GM18861 (cell line): ENCODE measurements around the gene SCAP.
"Not testable (repeated sequence)": the region's sequence is repeated elsewhere in the genome, so short reads cannot be mapped to it uniquely, and the experiment has no call there.

ENCODE experiments used
- ATAC-seq: cut with Tn5 transposase; IDR thresholded peaks from one replicate; pipeline ENCODE4 v1.9.1; 2021; ENCODE audit not compliant: unreplicated experiment

SCAP gene

GRCh38 chr3:47481763-47482162, 6.0 kb upstream of the SCAP start:
- ATAC-seq, result not testable (repeated sequence)

DNA sequence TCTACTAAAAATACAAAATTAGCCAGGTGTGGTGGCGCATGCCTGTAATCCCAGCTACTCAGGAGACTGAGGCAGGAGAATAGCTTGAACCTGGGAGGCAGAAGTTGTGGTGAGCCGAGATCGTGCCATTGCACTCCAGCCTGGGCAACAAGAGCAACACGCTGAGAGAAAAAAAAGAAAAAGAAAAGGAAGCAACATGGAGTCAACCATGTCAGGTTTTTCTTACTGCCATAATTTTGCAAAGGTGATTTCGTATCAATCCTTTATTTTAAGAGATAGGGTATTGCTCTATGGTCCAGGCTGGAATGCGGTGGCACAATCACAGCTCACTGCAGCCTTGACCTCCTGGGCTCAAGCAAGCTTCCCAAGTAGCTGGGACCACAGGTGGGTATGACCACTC, 4.5 kb upstream of the SCAP start:
- not testable (repeated sequence) for ATAC-seq

DNA sequence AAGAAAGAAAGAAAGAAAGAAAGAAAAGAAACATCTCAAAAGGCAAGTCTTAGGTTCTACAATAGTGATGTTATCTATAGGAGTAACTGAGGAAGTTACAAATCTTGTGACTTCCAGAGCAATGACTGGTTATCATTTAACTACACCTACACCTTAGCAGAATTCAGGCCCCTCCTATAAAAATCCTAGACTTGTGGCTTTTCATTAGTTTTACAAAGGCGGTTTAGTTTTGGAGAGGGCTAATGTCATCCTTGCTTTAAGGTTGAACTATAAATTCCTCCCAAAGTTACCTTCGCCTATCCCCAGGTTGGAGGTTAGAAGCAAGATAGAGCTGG, 4.1 kb upstream of the SCAP start:
- no peak for ATAC-seq

GRCh38 chr3:47478022-47478421, 2.3 kb upstream of the SCAP start:
- no peak for ATAC-seq

- ATAC-seq, result no peak
These were observed 981 bp upstream of the SCAP start for GRCh38 chr3:47476644-47477199.

- no peak for ATAC-seq
These were observed 537 bp upstream of the SCAP start for GRCh38 chr3:47476330-47476626.

DNA sequence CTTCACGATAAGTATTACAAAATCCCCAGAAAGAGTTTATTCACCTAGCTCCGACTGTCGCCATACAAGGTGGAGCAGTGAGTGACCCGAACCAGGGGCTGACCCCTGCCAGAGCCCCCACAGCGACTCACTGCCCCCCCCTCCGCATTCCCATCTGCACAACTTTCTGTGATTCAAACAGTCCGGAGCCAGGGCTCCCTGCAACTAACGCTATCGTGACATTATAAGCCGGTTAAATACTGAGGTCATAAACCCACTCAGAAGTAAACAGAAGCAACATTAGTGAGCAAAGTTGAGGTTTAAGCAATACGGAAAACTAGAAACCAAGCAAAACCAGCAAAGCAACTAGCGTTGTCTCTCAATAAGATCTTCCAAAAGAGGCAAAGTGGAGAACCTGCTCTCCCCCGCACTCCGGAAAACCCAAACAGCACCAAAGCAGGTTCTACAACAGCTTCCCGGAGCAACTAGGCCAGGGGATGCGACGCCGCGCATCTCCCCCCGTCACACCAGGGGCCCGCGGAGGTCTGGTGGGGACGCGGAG, 642 bp downstream of the SCAP start:
- ATAC-seq, result peak; percentile 5

- no peak for ATAC-seq
These were observed 2.4 kb downstream of the SCAP start for GRCh38 chr3:47473391-47473790.

DNA sequence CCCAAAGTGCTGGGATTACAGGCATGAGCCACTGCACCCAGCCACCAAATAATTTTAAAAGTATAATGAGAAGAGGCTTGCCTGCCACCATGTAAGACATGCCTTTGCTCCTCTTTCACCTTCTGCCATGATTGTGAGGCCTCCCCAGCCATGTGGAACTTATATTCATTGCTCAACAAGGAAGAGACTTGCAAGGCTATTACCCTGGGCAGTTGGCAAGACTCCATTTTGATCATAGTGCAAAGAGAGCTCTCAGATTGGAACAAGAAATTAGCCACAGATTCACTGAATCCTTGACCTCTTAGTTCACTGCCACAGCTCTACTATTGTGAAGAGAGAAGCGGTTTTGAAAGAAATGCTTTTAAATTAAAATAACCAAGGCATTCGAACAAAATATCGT, 6.1 kb downstream of the SCAP start:
- ATAC-seq, result no peak

DNA sequence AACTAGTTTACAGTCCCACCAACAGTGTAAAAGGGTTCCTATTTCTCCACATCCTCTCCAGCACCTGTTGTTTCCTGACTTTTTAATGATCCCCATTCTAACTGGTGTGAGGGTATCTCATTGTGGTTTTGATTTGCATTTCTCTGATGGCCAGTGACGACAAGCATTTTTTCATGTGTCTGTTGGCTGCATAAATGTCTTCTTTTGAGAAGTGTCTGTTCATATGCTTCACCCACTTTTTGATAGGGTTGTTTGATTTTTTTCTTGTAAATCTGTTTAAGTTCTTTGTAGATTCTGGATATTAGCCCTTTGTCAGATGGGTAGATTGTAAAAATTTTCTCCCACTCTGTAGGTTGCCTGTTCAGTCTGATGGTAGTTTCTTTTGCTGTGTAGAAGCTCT, 7.4 kb downstream of the SCAP start:
- not testable (repeated sequence) for ATAC-seq

DNA sequence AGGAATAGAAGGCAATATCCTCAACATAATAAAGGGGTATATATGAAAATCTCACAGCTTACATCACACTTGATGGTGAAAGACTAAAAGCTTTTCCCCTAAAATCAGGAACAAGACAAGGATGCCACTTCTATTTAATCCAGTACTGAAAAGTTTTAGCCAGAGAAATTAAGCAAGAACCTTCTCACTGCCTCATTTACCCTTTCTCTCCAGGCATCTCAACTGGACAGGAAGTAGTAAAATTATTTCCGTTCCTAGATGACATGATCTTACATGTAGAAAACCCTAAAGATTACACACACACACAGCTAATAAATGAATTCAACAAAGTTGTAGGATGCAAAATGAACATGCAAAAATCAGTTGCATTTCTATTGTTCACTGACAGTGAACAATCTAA, 11.2 kb downstream of the SCAP start:
- ATAC-seq, result no peak

GRCh38 chr3:47459534-47460085, 16.1 kb downstream of the SCAP start:
- not testable (repeated sequence) for ATAC-seq

DNA sequence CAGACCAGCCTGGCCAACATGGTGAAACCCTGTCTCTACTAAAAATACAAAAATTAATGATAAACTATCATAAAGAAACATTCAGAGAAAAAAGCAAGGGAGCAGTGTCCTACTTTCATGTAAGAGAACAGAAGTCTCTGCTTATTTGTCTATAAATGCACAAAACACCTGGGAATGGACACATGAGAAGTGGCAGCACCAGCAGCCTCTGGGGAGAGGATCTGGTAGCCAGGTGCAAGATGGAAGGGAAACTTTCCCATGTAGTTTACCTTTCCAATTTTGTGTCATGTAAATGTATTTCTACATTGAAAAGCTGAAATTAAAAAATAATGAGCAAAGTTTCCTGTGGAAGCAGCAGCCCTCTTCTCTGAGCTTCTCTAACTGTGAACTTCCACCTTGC, 18.8 kb downstream of the SCAP start:
- ATAC-seq, result no peak

DNA sequence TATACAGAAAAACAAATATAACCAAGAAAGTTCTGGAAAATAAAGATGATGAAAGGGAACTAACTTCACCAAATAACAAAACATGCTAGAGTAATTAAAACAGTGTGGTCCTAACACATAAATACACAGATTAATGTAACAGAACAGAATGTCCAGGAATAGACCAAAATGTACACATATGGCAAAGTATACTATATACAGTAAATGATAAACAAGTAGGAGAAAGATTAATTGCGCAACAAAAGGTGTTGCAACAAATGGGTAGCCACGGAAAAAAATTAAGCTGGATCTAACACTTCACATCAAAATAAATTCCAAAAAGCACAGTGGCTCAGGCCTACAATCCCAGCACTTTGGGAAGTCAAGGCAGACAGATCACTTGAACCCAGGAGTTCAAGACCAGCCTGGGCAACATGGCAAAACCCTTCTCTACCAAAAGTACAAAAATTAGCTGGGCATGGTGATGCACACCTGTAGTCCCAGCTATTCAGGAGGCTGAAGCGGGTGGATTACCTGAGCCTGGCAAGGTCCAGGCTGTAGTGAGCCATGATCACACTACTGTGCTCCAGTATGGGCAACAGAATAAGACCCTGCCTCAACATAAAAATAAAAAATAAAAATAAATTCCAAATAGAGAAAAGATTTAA, 19.8 kb downstream of the SCAP start:
- ATAC-seq, result no peak

DNA sequence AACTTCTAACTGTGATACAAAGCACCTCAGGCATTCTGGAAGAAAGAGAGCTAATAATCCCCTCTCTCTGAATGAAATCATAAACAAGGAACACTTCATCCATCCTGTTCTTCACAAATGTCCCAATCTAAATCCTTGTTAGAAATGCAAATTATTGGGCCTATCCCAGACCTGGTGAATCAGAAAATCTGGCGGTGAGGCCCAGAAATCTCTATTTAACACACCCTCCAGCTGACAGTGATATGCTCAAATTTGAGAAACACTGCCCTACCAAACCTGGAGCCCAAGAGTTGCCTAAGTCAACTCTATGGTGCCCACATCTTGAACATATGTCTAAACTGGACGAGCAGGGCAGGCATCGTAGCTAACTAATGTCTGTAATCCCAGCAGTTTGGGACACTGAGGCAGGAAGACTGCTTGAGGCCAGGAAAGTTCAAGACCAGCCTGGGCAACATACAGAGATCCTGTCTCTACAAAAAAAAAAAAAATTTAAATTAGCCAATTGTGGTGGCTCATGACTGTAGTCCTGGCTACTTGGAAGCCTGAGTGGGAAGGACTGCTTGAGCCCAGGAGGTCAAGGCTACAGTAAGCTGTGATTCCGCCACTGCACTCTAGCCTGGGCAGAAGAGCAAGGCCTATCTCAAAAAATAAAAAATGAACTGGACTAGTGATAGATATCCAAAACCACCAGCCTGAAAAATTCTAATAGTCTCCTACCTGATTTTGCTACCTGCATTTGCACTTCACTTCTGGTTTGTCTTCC, 23.1 kb downstream of the SCAP start:
- no peak for ATAC-seq

- ATAC-seq, result no peak
These were observed 31.6 kb downstream of the SCAP start for GRCh38 chr3:47444103-47444502.

DNA sequence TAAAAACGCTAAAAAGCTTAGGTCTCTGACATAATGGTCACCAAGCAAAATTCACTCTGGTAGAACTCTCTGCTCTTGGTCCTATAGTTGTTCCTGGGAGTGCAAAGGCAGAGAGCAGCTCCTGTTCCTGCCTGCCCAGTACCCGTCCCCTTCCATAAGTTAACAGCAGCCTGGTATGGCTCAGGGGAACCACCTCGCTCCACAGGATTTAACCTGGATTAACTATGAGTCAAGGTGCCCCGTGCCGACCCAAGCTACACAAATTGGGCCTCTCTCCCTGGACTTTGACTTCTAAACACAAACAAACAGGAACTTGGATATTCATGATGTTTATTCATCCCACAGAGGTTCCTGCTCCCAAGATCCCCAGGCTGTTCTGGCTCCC, 32.1 kb downstream of the SCAP start:
- no peak for ATAC-seq

- no peak for ATAC-seq
These were observed 33.8 kb downstream of the SCAP start for GRCh38 chr3:47441796-47442551.

DNA sequence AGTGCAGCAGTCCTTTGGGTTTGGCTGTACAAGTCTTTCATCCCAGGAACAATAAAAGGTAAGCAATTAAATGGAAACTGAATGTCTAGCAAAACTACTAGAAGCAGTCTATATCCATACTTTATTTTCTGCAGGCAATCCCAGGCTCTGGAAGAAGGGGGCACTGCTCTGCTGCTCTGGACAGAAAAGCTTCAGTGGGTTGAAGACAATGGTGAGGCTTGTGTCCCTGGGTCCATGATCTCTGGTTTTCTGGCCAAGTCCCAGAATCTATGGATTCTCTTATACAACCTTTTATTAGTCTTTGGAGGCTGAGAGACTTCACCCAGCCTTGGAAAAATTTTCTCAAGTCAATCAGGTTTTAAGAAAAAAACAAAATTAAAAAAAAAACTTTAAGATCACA, 35.6 kb downstream of the SCAP start:
- ATAC-seq, result no peak

DNA sequence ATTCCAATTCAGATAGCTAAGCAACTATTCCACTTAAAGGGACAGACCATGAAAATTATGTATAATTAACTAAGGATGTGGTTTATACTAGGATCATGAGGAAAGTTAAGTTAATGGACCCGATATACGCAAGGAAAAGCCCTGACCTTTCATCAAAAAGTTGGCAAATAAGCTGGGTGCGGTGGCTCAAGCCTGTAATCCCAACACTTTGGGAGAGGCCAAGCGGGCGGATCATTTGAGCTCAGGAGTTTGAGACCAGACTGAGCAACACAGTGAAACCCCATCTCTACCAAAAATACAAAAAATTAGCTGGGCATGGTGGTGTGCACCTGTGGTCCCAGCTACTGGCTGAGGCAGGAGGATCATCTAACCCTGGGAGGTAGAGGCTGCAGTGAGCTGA, 39.6 kb downstream of the SCAP start:
- ATAC-seq, result no peak

GRCh38 chr3:47434849-47435248, 40.9 kb downstream of the SCAP start:
- no peak for ATAC-seq

DNA sequence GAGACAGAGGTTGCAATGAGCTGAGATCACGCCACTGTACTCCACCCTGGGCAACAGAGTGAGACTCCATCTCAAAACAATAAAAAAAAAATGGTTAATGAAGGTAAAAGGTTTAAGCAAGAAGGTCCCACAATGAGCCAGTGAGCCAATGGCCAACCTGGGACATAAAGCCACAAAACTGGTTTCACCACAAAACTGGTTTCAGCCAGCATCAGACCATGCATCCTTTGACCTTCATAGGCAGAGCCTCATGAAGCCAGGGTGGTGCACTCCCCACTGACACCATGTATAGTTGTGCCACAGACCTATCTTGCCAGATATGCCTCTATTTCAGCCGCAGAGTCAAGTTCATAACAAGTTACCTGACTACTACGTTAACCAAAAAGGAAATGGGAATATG, 41.9 kb downstream of the SCAP start:
- no peak for ATAC-seq
